GM10248 (cell line): Measurements from ENCODE around the gene ARID3C.
A peak's percentile ranks its signal among the peaks of the same experiment; 100 is the strongest.

Experiments
- CTCF ChIA-PET: fragments of 300-600 bp; sonication (Branson Sonifier 250); formaldehyde crosslinking; extraction: SDS; loops from one replicate; lab custom pipeline; 2021; ENCODE audit warnings: antibody characterized with exemption; lab: Yijun Ruan, JAX
- POLR2A ChIA-PET: fragments of 350-650 bp; sonication (Branson Sonifier 250); formaldehyde crosslinking; extraction: SDS; loops from one replicate; lab custom pipeline; 2020; ENCODE audit warnings: antibody characterized with exemption; lab: Yijun Ruan, JAX
- DNase-seq: peaks from one replicate; pipeline ENCODE4 v3.0.0; 2012; ENCODE audit errors: extremely low spot score
- TF ChIP-seq, protein P1 (sequence below): IDR thresholded peaks from 2 replicates; pipeline ENCODE4 v1.5.1; 2012; ENCODE audit warnings: mild to moderate bottlenecking, low read depth; ENCODE audit errors: extremely low read depth, missing control alignments, control extremely low read depth

ARID3C gene

DNA sequence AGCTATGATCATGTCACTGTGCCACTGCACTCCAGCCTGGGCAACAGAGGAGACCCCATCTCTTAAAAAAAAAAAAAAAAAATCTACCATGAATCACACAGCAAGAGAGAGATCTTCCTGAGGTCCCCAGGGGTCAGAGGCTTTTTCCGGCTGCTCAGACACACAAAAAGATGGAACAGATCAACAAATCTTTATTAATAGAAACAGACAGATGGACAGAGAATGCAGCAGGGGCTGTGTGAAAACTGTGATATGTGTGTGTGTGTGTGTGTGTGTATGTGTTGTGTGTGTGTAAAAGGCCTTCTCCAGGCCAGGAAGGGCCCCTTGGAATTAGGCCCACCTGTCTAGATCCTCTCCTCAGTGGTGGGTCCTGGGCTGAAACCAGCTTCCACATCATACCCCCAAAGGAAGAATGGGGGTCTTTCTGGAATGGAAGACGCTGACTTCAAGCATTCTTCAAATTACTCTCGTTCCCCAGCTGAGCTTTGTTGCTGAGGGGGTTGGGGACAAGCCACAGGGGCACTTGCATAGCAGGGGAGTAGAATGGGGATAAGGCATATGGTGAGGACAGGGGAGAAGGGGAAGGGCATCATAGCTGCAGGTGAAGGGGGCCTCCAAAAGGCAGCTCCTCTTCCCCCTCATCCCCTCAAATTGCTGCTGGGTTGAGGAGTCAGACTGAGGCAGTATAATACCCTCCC is 5.8 kb upstream of the ARID3C start:
- ChIA-PET POLR2A (interaction anchor here (1.6 kb wide), 1 partner anchor 14 kb away, joined by 3 read pairs; the partner anchor contains the start of gene DCTN3), CTCF (interaction anchor here (0.6 to 12.1 kb wide), 34 partner anchors 9 to 984 kb away, joined by 3 to 328 read pairs (median 4); partner anchors contain the start of genes CCL27, DCTN3, FAM219A and FANCG)
- DNase-seq, result no peak
- TF ChIP-seq, protein P1, sequence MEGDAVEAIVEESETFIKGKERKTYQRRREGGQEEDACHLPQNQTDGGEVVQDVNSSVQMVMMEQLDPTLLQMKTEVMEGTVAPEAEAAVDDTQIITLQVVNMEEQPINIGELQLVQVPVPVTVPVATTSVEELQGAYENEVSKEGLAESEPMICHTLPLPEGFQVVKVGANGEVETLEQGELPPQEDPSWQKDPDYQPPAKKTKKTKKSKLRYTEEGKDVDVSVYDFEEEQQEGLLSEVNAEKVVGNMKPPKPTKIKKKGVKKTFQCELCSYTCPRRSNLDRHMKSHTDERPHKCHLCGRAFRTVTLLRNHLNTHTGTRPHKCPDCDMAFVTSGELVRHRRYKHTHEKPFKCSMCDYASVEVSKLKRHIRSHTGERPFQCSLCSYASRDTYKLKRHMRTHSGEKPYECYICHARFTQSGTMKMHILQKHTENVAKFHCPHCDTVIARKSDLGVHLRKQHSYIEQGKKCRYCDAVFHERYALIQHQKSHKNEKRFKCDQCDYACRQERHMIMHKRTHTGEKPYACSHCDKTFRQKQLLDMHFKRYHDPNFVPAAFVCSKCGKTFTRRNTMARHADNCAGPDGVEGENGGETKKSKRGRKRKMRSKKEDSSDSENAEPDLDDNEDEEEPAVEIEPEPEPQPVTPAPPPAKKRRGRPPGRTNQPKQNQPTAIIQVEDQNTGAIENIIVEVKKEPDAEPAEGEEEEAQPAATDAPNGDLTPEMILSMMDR, result no peak

DNA sequence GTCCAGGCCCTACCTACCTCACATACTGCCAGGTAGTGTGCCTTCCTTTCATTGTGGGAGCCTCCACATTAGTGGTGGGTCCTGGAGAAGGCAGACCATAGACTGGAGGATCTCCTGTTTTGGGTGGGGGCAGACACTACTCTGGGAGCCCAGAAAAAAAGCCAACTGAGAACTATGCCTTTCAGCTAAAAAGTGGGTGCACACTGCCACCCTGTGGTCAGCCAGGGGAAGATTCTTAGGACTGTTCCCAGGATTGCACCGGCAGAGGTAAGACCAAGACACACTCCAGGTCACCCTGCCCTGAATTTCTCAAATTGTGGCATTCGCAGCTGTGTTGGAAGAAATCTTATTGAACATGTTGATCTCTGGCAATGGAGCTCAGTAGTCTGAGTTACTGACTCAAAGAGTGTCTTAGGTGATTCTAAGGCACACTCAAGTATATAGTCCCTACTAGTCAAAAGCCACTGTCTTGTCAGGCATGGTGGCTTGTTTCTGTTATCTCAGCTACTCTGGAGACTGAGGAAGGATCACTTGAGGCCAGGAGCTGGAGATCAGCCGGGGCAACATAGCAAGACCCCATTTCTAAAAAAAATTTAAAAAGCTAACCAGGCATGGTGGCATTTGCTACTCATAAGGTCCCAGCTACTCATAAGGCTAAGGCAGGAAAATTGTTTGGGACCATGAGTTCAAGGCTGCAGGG is 5.1 kb upstream of the ARID3C start:
- ChIA-PET CTCF (interaction anchor here (0.6 to 12.1 kb wide), 36 partner anchors 9 to 985 kb away, joined by 3 to 328 read pairs (median 4); partner anchors contain the start of genes CCL27, DCTN3, FAM219A and FANCG), POLR2A (interaction anchor here (1.6 kb wide), 1 partner anchor 14 kb away, joined by 3 read pairs; the partner anchor contains the start of gene DCTN3)
- DNase-seq, result peak; percentile 73
- TF ChIP-seq, protein P1, result peak; percentile 87

DNA sequence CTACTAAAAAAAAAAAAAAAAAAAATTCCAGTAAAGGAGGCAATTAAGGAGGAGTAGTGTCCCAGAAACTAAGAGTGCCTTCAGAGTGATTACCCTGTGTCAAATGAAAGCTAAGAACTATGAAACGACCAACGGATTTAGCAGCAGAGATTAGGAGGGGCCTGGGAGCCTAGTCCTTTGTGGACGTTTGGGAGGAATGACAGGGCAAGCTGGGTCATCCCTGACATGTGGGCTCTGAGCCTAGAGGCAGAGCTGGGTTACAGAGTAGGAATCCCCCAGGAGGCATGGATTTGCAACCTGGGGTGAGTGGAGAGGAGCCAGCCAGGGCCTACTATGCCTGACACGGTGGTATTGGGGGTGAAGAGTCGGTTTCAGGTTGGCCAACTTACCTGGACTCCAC is 4.3 kb upstream of the ARID3C start:
- no peak for DNase-seq
- ChIA-PET CTCF (interaction anchor here (0.6 to 12.1 kb wide), 21 partner anchors 8 to 419 kb away, joined by 3 to 328 read pairs (median 8); partner anchors contain the start of genes CCL27, DCTN3, FAM219A and GALT), POLR2A (no interaction called here)
- TF ChIP-seq, protein P1, result no peak

DNA sequence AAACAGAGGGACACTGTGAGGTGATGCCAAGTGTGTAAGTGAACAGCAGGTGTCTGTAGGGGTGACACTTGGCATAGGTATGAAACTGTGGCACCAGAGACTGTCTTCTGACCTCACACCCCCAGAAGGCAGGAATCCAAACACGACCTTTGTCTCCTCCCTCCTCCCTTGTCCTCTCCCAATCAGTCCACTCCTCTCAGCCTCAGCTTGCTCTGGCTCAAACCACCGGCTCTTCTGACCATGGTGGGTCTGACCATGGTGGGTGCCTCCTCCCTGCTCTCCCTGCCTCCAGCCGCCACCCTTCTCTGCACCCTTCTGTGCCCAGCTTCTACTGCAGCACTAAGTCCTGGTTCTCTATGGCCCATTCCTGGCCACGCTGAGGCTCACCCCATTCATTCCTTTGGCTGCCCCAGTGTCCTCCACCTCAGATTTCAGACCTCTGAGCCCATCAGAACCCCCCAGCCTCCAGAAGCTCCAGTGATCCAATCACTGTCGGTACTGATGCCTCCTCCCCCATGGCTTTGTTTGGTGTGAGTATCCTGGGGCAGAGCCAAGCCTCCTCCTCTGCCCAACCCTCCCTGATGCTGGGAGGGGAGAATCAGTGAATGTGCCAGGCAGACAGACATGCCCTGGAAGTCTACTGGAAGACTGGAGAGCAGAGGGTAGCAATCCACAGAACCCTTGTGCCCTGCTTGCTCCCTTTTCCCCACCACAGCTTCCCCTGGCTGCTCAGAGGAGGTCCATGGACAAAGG is 1.7 kb upstream of the ARID3C start:
- no peak for DNase-seq
- TF ChIP-seq, protein P1, result no peak
- POLR2A ChIA-PET, result no interaction called here
- CTCF ChIA-PET, result interaction anchor here (1.0 to 12.1 kb wide), 7 partner anchors 9 to 83 kb away, joined by 3 to 328 read pairs (median 7); partner anchors contain the start of genes DCTN3, GALT and RPP25L

DNA sequence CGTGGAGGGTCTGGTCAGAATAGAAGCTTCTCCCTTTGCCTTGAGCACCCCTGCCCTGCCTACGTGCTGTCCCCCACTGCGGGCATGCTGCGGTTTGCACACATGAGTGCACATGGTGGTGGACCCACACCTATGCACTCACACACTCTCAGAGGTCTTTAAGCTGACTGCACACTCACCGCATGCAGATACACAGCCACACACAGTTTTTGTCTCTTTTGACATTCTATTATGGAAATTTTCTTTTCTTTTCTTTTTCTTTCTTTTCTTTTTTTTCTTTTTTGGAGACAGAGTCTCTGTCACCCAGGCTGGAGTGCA is 584 bp upstream of the ARID3C start:
- TF ChIP-seq, protein P1, result no peak
- no peak for DNase-seq
- CTCF ChIA-PET, result interaction anchor here (1.0 to 12.1 kb wide), 5 partner anchors 9 to 82 kb away, joined by 3 to 328 read pairs (median 7); partner anchors contain the start of genes DCTN3, RPP25L and SIGMAR1
- POLR2A ChIA-PET, result no interaction called here
